HepG2 (cell line): ENCODE results near the gene PHTF2. TPM values are rescaled to one million over a fixed set of nuclear protein-coding genes. Genes with fewer than 3 reads are reported as not detected.
A peak's percentile ranks its signal among the peaks of the same experiment; 100 is the strongest.

Experiments
- CERS6 ChIP-seq: sonication (generic); formaldehyde crosslinking; IDR thresholded peaks from 2 replicates; pipeline ENCODE4 v1.5.0; 2020; ENCODE audit warnings: missing genetic modification reagents
- DR1 ChIP-seq: sonication (generic); formaldehyde crosslinking; IDR thresholded peaks from 2 replicates; pipeline ENCODE4 v1.8.0; 2021; ENCODE audit warnings: mild to moderate bottlenecking, missing genetic modification reagents, inconsistent platforms
- EED ChIP-seq: sonication (generic); formaldehyde crosslinking; IDR thresholded peaks from 2 replicates; pipeline ENCODE4 v1.5.0; 2020; ENCODE audit warnings: mild to moderate bottlenecking, missing genetic modification reagents
- ETV5 ChIP-seq: IDR thresholded peaks from 2 replicates; pipeline ENCODE4 v1.6.1; 2018; ENCODE audit warnings: missing biosample characterization, missing genetic modification reagents, inconsistent platforms, borderline replicate concordance
- FIP1L1 ChIP-seq: fragments of 200-400 bp; formaldehyde crosslinking; IDR thresholded peaks from 2 replicates; pipeline ENCODE4 v1.6.1; 2018; ENCODE audit warnings: low read depth, mild to moderate bottlenecking, low read length, moderate library complexity, borderline replicate concordance; ENCODE audit not compliant: insufficient read depth
- FOXC1 ChIP-seq: sonication (generic); formaldehyde crosslinking; IDR thresholded peaks from 2 replicates; pipeline ENCODE4 v1.8.0; 2022; ENCODE audit warnings: mild to moderate bottlenecking, missing genetic modification reagents, borderline replicate concordance
- NFYB ChIP-seq: sonication (generic); formaldehyde crosslinking; IDR thresholded peaks from 2 replicates; pipeline ENCODE4 v1.4.0; 2020; ENCODE audit warnings: missing genetic modification reagents
- PHF21A ChIP-seq: sonication (generic); formaldehyde crosslinking; IDR thresholded peaks from 2 replicates; pipeline ENCODE4 v1.5.0; 2020; ENCODE audit warnings: mild to moderate bottlenecking, missing genetic modification reagents
- POLR2AphosphoS5 ChIP-seq: IDR thresholded peaks from 2 replicates; pipeline ENCODE4 v1.6.1; 2012; ENCODE audit warnings: low read depth, low read length
- PRPF4 ChIP-seq: fragments of 200-400 bp; formaldehyde crosslinking; IDR thresholded peaks from 2 replicates; pipeline ENCODE4 v1.6.1; 2016; ENCODE audit warnings: low read length, low read depth; ENCODE audit not compliant: poor library complexity, severe bottlenecking
- THAP11 ChIP-seq: IDR thresholded peaks from 2 replicates; pipeline ENCODE4 v1.6.1; 2016; ENCODE audit warnings: missing biosample characterization, missing genetic modification reagents
- ZBTB37 ChIP-seq: sonication (generic); formaldehyde crosslinking; IDR thresholded peaks from 2 replicates; pipeline ENCODE4 v1.4.0; 2020; ENCODE audit warnings: mild to moderate bottlenecking, missing genetic modification reagents
- ZFP37 ChIP-seq: sonication (generic); formaldehyde crosslinking; IDR thresholded peaks from 2 replicates; pipeline ENCODE4 v1.4.0; 2020; ENCODE audit warnings: missing genetic modification reagents, borderline replicate concordance
- ZNF24 ChIP-seq: fragments of 450-650 bp; IDR thresholded peaks from 2 replicates; pipeline ENCODE4 v1.6.1; 2017; ENCODE audit warnings: antibody characterized with exemption, mild to moderate bottlenecking
- ZNF547 ChIP-seq: sonication (generic); formaldehyde crosslinking; IDR thresholded peaks from 2 replicates; pipeline ENCODE4 v1.5.1; 2020; ENCODE audit warnings: mild to moderate bottlenecking, missing genetic modification reagents
- ZNF607 ChIP-seq: sonication (generic); formaldehyde crosslinking; IDR thresholded peaks from 2 replicates; pipeline ENCODE4 v1.5.1; 2020; ENCODE audit warnings: missing genetic modification reagents, mild to moderate bottlenecking, borderline replicate concordance
- ZNF687 ChIP-seq: sonication (generic); formaldehyde crosslinking; IDR thresholded peaks from 2 replicates; pipeline ENCODE4 v1.5.1; 2020; ENCODE audit warnings: mild to moderate bottlenecking, missing genetic modification reagents, moderate library complexity
- ZSCAN20 ChIP-seq: sonication (generic); formaldehyde crosslinking; IDR thresholded peaks from 2 replicates; pipeline ENCODE4 v1.4.0; 2020; ENCODE audit warnings: missing genetic modification reagents, mild to moderate bottlenecking, borderline replicate concordance
- polyA plus RNA-seq, 8 experiments: library from polyadenylated mRNA; depleted of rRNA in 3 of 8; stranded (reverse) in 7 of 8; unstranded in 1 of 8; fragments of >200 nt; fragmentation: Illumina TruSeq in 4 of 8; extraction: Trizol in 4 of 8; gene quantifications; 2 replicates each; pipeline versions ENCODE4 v1.2.1 to v1.2.3, GENCODE V29; 2011 to 2016; ENCODE audit warnings: low read depth in 4 of 8, missing spikeins in 1 of 8, mixed read lengths in 1 of 8; ENCODE audit not compliant: insufficient read depth in 1 of 8
- total RNA-seq, 5 experiments: library from RNA; depleted of rRNA; stranded (reverse); fragments of >200 nt; fragmentation: Illumina TruSeq; extraction: Trizol; gene quantifications; 2 replicates each; pipeline ENCODE4 v1.2.3, GENCODE V29; 2016; ENCODE audit warnings: low read depth in 1 of 5
- TF ChIP-seq, protein P1 (sequence below): sonication (generic); formaldehyde crosslinking; IDR thresholded peaks from 2 replicates; pipeline ENCODE4 v1.5.0; 2020; ENCODE audit warnings: missing genetic modification reagents, mild to moderate bottlenecking, borderline replicate concordance
- TF ChIP-seq, protein P2 (sequence below): sonication (generic); formaldehyde crosslinking; IDR thresholded peaks from 2 replicates; pipeline ENCODE4 v1.4.0; 2020; ENCODE audit warnings: missing genetic modification reagents, mild to moderate bottlenecking, borderline replicate concordance

The PHTF2 gene
- total and polyA plus RNA-seq, 2 of the 13 experiments (the other 11 are each of a cell fraction or from before 2014, with no cell fraction given), result 7.4 to 10.2 TPM

DNA sequence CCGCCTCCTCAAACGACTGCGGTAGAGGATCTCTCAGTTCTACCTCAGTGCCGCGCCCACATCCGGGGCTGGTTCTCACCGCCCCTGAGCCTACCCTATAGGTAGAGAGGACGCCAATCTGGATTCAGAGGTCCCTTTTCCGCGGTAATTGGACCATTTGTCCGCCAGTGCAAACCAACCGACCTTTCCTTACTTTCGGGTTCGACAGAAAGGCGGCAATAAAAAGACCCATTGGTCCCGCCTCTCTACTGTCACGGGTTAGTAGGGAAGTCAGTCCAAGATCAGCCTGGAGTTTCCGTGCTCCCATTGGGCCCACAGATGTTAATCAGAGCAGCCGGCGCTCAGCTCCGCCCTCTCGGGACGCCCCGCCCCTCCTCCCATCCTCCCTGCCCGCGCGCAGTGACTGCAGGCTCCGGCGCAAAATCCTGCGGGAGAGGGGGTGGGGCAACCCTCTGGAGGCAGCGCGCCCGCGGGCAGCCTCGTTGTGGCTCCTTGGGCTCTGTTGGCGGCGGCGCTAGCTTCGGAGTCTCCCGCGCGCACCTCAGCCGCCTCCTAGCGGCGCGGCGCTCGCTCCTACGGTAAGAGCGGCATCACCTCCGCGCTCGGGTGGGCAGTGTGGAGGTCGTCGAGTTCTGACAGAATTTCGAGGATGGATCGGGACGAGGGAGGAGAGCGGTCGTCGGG, at the start of gene PHTF2, which contains the start of gene TMEM60 (continued):
- TF ChIP-seq FIP1L1 (no peak), PHF21A (CRISPR knock-in tag) (no peak), THAP11 (CRISPR knock-in tag) (peak; percentile 61; the same call in 1 of the 2 replicates), ZFP37 (CRISPR knock-in tag) (no peak), DR1 (CRISPR knock-in tag) (peak; percentile 74), ZNF24 (no peak), ZBTB37 (CRISPR knock-in tag) (no peak), ZNF547 (CRISPR knock-in tag) (peak; percentile 52; the same call in 1 of the 2 replicates), CERS6 (no peak), POLR2AphosphoS5 (peak; percentile 41; the same call in 1 of the 2 replicates), NFYB (CRISPR knock-in tag) (peak; percentile 98), EED (CRISPR knock-in tag) (peak; percentile 25; the same call in 1 of the 2 replicates), ETV5 (CRISPR knock-in tag) (peak; percentile 93), PRPF4 (peak; percentile 89), ZSCAN20 (CRISPR knock-in tag) (no peak), ZNF607 (CRISPR knock-in tag) (peak; percentile 42), ZNF687 (CRISPR knock-in tag) (peak; percentile 88), FOXC1 (CRISPR knock-in tag) (no peak)
- TF ChIP-seq, protein P1, sequence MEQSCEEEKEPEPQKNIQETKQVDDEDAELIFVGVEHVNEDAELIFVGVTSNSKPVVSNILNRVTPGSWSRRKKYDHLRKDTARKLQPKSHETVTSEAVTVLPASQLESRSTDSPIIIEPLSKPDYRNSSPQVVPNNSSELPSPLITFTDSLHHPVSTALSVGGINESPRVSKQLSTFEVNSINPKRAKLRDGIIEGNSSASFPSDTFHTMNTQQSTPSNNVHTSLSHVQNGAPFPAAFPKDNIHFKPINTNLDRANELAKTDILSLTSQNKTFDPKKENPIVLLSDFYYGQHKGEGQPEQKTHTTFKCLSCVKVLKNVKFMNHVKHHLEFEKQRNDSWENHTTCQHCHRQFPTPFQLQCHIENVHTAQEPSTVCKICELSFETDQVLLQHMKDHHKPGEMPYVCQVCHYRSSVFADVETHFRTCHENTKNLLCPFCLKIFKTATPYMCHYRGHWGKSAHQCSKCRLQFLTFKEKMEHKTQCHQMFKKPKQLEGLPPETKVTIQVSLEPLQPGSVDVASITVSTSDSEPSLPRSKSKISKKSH (CRISPR knock-in tag), result peak; percentile 82; the same call in 1 of the 2 replicates
- TF ChIP-seq, protein P2, sequence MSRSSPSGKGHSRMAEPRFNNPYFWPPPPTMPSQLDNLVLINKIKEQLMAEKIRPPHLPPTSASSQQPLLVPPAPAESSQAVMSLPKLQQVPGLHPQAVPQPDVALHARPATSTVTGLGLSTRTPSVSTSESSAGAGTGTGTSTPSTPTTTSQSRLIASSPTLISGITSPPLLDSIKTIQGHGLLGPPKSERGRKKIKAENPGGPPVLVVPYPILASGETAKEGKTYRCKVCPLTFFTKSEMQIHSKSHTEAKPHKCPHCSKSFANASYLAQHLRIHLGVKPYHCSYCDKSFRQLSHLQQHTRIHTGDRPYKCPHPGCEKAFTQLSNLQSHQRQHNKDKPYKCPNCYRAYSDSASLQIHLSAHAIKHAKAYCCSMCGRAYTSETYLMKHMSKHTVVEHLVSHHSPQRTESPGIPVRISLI, result no peak
